Measurements from ENCODE around the gene ZMYND11. TPM values are rescaled to one million over a fixed set of nuclear protein-coding genes. Genes with fewer than 3 reads are reported as not detected.

The ZMYND11 gene
- polyA plus RNA-seq, 1 donor (not counting 4 experiments of a cell fraction or from before 2014, with no cell fraction given) = 36.1 TPM

- no peak overlapping the region for H3K27ac ChIP-seq (ENCODE audit: control insufficient read depth, insufficient read depth, low read length)
- H3K4me1 ChIP-seq (ENCODE audit: control insufficient read depth, extremely low read depth, insufficient read depth, low read length) = no peaks in the 10 kb centered on the region
- no peak overlapping the region for H2AFZ ChIP-seq (ENCODE audit: control insufficient read depth, low read length)
- H3K9me1 ChIP-seq (ENCODE audit: control insufficient read depth, extremely low read depth, insufficient read depth, low read length) = no peaks in the 10 kb centered on the region
- H3K9me3 ChIP-seq (ENCODE audit: control insufficient read depth, low read depth, low read length) = no peaks in the 10 kb centered on the region
- H3K4me3 ChIP-seq (ENCODE audit: control insufficient read depth in 2 of 3, extremely low read depth in 1 of 3, insufficient read depth in 2 of 3, low read depth in 1 of 3, low read length in 3 of 3) = no peak overlapping the region
- H3K9ac ChIP-seq (ENCODE audit: control insufficient read depth, extremely low read depth, insufficient read depth, low read length) = no peak overlapping the region
- no peaks in the 10 kb centered on the region for H3K27me3 ChIP-seq (ENCODE audit: control insufficient read depth, extremely low read depth, insufficient read depth, low read length)
- no peak for FAIRE-seq
- dilution Hi-C loops (cut with MboI; ENCODE audit: extremely low pct_ligation_motif_present, low sequenced_read_pairs) = no loop called here
- peaks cover 0 to 3% of the 10 kb centered on the region in 2 experiments for H3K36me3 ChIP-seq (ENCODE audit: control insufficient read depth in 2 of 2, extremely low read depth in 1 of 2, insufficient read depth in 2 of 2, low read length in 2 of 2)
- no peaks in the 10 kb centered on the region for H3K79me2 ChIP-seq (ENCODE audit: control insufficient read depth, insufficient read depth, low read length)
- H3K4me2 ChIP-seq (ENCODE audit: control insufficient read depth, extremely low read depth, insufficient read depth, low read depth, low read length) = no peak overlapping the region
- no peaks in the 10 kb centered on the region for H4K20me1 ChIP-seq (ENCODE audit: control insufficient read depth, extremely low read depth, insufficient read depth, low read length)
- DNase-seq (ENCODE audit: low read depth, low spot score) = no peak
- TF ChIP-seq EZH2 (IDR thresholded peaks at IDR 0.05; ENCODE audit: low read length) (no peak), CTCF (optimal IDR thresholded peaks at IDR 0.05 in 1 of 3, IDR thresholded peaks at IDR 0.05 in 1 of 3, conservative IDR thresholded peaks at IDR 0.05 in 1 of 3; ENCODE audit: extremely low read depth in 1 of 3, insufficient read depth in 2 of 3, low read length in 3 of 3) (no peak)
Observed at GRCh38 chr10:190216-190615, 55.0 kb downstream of the ZMYND11 start.

GRCh38 chr10:191703-192518, 56.7 kb downstream of the ZMYND11 start:
- H3K36me3 ChIP-seq (ENCODE audit: control insufficient read depth in 2 of 2, extremely low read depth in 1 of 2, insufficient read depth in 2 of 2, low read length in 2 of 2) = peaks cover 0 to 3% of the 10 kb centered on the region in 2 experiments
- H4K20me1 ChIP-seq (ENCODE audit: control insufficient read depth, extremely low read depth, insufficient read depth, low read length) = no peaks in the 10 kb centered on the region
- DNase-seq (ENCODE audit: low read depth, low spot score) (no peak), FAIRE-seq (no peak)
- H3K27me3 ChIP-seq (ENCODE audit: control insufficient read depth, extremely low read depth, insufficient read depth, low read length) = no peaks in the 10 kb centered on the region
- no peaks in the 10 kb centered on the region for H3K9me3 ChIP-seq (ENCODE audit: control insufficient read depth, low read depth, low read length)
- no peak overlapping the region for H2AFZ ChIP-seq (ENCODE audit: control insufficient read depth, low read length)
- H3K4me1 ChIP-seq (ENCODE audit: control insufficient read depth, extremely low read depth, insufficient read depth, low read length) = no peaks in the 10 kb centered on the region
- H3K4me3 ChIP-seq (ENCODE audit: control insufficient read depth in 2 of 3, extremely low read depth in 1 of 3, insufficient read depth in 2 of 3, low read depth in 1 of 3, low read length in 3 of 3) = no peak overlapping the region
- H3K9ac ChIP-seq (ENCODE audit: control insufficient read depth, extremely low read depth, insufficient read depth, low read length) = no peak overlapping the region
- H3K9me1 ChIP-seq (ENCODE audit: control insufficient read depth, extremely low read depth, insufficient read depth, low read length) = no peaks in the 10 kb centered on the region
- no peaks in the 10 kb centered on the region for H3K79me2 ChIP-seq (ENCODE audit: control insufficient read depth, insufficient read depth, low read length)
- H3K27ac ChIP-seq (ENCODE audit: control insufficient read depth, insufficient read depth, low read length) = no peak overlapping the region
- TF ChIP-seq CTCF (optimal IDR thresholded peaks at IDR 0.05 in 1 of 3, IDR thresholded peaks at IDR 0.05 in 1 of 3, conservative IDR thresholded peaks at IDR 0.05 in 1 of 3; ENCODE audit: extremely low read depth in 1 of 3, insufficient read depth in 2 of 3, low read length in 3 of 3) (no peak), EZH2 (IDR thresholded peaks at IDR 0.05; ENCODE audit: low read length) (no peak)
- dilution Hi-C loops (cut with MboI; ENCODE audit: extremely low pct_ligation_motif_present, low sequenced_read_pairs) = no loop called here
- H3K4me2 ChIP-seq (ENCODE audit: control insufficient read depth, extremely low read depth, insufficient read depth, low read depth, low read length) = no peak overlapping the region

All from keratinocyte (primary cell).